IMR-90 (cell line): Measurements from ENCODE around the gene GABRB1. TPM values are rescaled to one million over a fixed set of nuclear protein-coding genes. Genes with fewer than 3 reads are reported as not detected.

Experiments
- ATAC-seq: fragments of 200-7000 bp; cut with Tn5 transposase; 2 replicates; pipeline ENCODE4 v1.9.1; 2020; ENCODE audit warnings: low read depth, mild to moderate bottlenecking, moderate library complexity
- BruUV-seq: library from RNA; stranded (reverse); fragments of 400-500 nt; replicated peaks from 2 replicates; lab custom pipeline; 2021; lab: Mats Ljungman, UMichigan
- CTCF ChIA-PET: fragments of 300-600 bp; formaldehyde crosslinking; extraction: SDS; loops from one replicate; lab custom pipeline; 2021; ENCODE audit warnings: antibody characterized with exemption; lab: Yijun Ruan, JAX
- POLR2A ChIA-PET: fragments of 300-600 bp; sonication (Branson Sonifier 250); formaldehyde crosslinking; loops from one replicate; lab custom pipeline; 2022; ENCODE audit warnings: antibody characterized with exemption; ENCODE audit not compliant: unreplicated experiment; lab: Charles Lee
- DNase-seq: peaks from one replicate; pipeline ENCODE4 v3.0.0; 2013
- H2AFZ ChIP-seq: replicated peaks from 2 replicates; pipeline ENCODE3; 2013; ENCODE audit warnings: low read length, mild to moderate bottlenecking; ENCODE audit not compliant: poor library complexity
- H2AK5ac ChIP-seq: 2 replicates; pipeline ENCODE4 v1.6.1; 2013; ENCODE audit warnings: low read depth, low read length, inconsistent platforms
- H2AK9ac ChIP-seq: replicated peaks from 2 replicates; pipeline ENCODE3; 2013; ENCODE audit warnings: mild to moderate bottlenecking, low read depth, low read length, moderate library complexity; ENCODE audit not compliant: poor library complexity
- H2BK120ac ChIP-seq: 2 replicates; pipeline ENCODE4 v1.6.1; 2013; ENCODE audit warnings: low read depth, low read length, inconsistent platforms
- H2BK15ac ChIP-seq: 3 replicates; pipeline ENCODE4 v1.6.1; 2013; ENCODE audit warnings: low read depth, low read length, inconsistent platforms
- H2BK20ac ChIP-seq: 2 replicates; pipeline ENCODE4 v1.6.1; 2013; ENCODE audit warnings: low read depth, mild to moderate bottlenecking, inconsistent platforms, low read length, moderate library complexity
- H2BK5ac ChIP-seq: 2 replicates; pipeline ENCODE4 v1.6.1; 2013; ENCODE audit warnings: mild to moderate bottlenecking, low read depth, low read length, inconsistent platforms; ENCODE audit not compliant: poor library complexity, severe bottlenecking
- H3K14ac ChIP-seq: replicated peaks from 2 replicates; pipeline ENCODE4 v1.6.1; 2013; ENCODE audit warnings: low read depth, low read length, inconsistent platforms
- H3K18ac ChIP-seq: 2 replicates; pipeline ENCODE4 v1.6.1; 2013; ENCODE audit warnings: low read depth, low read length, control low read depth
- H3K23ac ChIP-seq: 2 replicates; pipeline ENCODE4 v1.6.1; 2013; ENCODE audit warnings: low read depth, low read length, inconsistent platforms
- H3K27ac ChIP-seq: 2 replicates; pipeline ENCODE4 v1.5.1; 2013; ENCODE audit warnings: mild to moderate bottlenecking, control low read depth, low read length; ENCODE audit not compliant: insufficient read depth
- H3K27me3 ChIP-seq: 2 replicates; pipeline ENCODE4 v1.6.1; 2013; ENCODE audit warnings: low read length; ENCODE audit not compliant: control insufficient read depth, insufficient read depth
- H3K36me3 ChIP-seq: 2 replicates; pipeline ENCODE4 v1.6.1; 2013; ENCODE audit warnings: low read length, mixed read lengths; ENCODE audit not compliant: control insufficient read depth, insufficient read depth
- H3K4ac ChIP-seq: 2 replicates; pipeline ENCODE4 v1.6.1; 2013; ENCODE audit warnings: low read depth, low read length, inconsistent platforms
- H3K4me1 ChIP-seq: 2 replicates; pipeline ENCODE4 v1.6.1; 2013; ENCODE audit warnings: low read length, mixed read lengths; ENCODE audit not compliant: control insufficient read depth, insufficient read depth
- H3K4me2 ChIP-seq: 2 replicates; pipeline ENCODE4 v1.6.1; 2013; ENCODE audit warnings: low read depth, mild to moderate bottlenecking, control low read depth, low read length, moderate library complexity
- H3K4me3 ChIP-seq: 2 replicates; pipeline ENCODE4 v1.5.1; 2013; ENCODE audit warnings: low read depth, mild to moderate bottlenecking, control low read depth, low read length, moderate library complexity; ENCODE audit not compliant: insufficient read depth
- H3K56ac ChIP-seq: 2 replicates; pipeline ENCODE4 v1.6.1; 2013; ENCODE audit warnings: low read length, inconsistent platforms; ENCODE audit not compliant: insufficient read depth; ENCODE audit errors: extremely low read depth
- H3K79me1 ChIP-seq, 2 experiments: 2 replicates each; pipeline ENCODE4 v1.6.1; 2013; ENCODE audit warnings: low read length in 2 of 2, inconsistent platforms in 1 of 2, low read depth in 1 of 2
- H3K9ac ChIP-seq: 2 replicates; pipeline ENCODE4 v1.6.1; 2013; ENCODE audit warnings: low read depth, low read length, control low read depth
- H3K9me1 ChIP-seq: 2 replicates; pipeline ENCODE4 v1.6.1; 2013; ENCODE audit warnings: low read length, inconsistent platforms; ENCODE audit not compliant: insufficient read depth
- H3K9me3 ChIP-seq: 2 replicates; pipeline ENCODE4 v1.6.1; 2013; ENCODE audit warnings: low read length; ENCODE audit not compliant: control insufficient read depth, insufficient read depth
- H4K20me1 ChIP-seq: 2 replicates; pipeline ENCODE4 v1.6.1; 2013; ENCODE audit warnings: low read length, inconsistent platforms; ENCODE audit not compliant: insufficient read depth
- H4K5ac ChIP-seq: 2 replicates; pipeline ENCODE4 v1.6.1; 2013; ENCODE audit warnings: mild to moderate bottlenecking, low read depth, low read length, control low read depth
- H4K8ac ChIP-seq, 2 experiments: 2 replicates each; pipeline ENCODE4 v1.6.1; 2013; ENCODE audit warnings: low read depth in 2 of 2, low read length in 2 of 2, control low read depth in 1 of 2, inconsistent platforms in 1 of 2
- H4K91ac ChIP-seq: 2 replicates; pipeline ENCODE4 v1.6.1; 2013; ENCODE audit warnings: low read depth, low read length, inconsistent platforms; ENCODE audit not compliant: insufficient read depth
- CEBPB ChIP-seq: IDR thresholded peaks from 2 replicates; pipeline ENCODE4 v1.6.1; 2012; ENCODE audit warnings: low read depth, low read length, improper control_type of control experiment
- FOS ChIP-seq: fragments of 150-350 bp; IDR thresholded peaks from 2 replicates; pipeline ENCODE4 v1.6.1; 2016; ENCODE audit warnings: low read depth, low read length
- RAD21 ChIP-seq: IDR thresholded peaks from 2 replicates; pipeline ENCODE4 v1.6.1; 2012; ENCODE audit warnings: low read length, improper control_type of control experiment
- RFX5 ChIP-seq: IDR thresholded peaks from 2 replicates; pipeline ENCODE4 v1.8.0; 2012; ENCODE audit warnings: low read depth, mild to moderate bottlenecking, low read length, moderate library complexity
- dilution Hi-C: fragments of 300-500 bp; cut with HindIII; formaldehyde crosslinking; loops from one replicate; pipeline ENCODE4 v1.14.3; 2018; ENCODE audit warnings: low sequenced_read_pairs; ENCODE audit not compliant: unreplicated experiment
- in situ Hi-C: fragments of 300-500 bp; cut with MboI; formaldehyde crosslinking; loops from 3 replicates; pipeline ENCODE4 v1.14.3; 2019; ENCODE audit warnings: low sequenced_read_pairs, inconsistent platforms, mixed read lengths
- intact Hi-C: fragments of 100-400 bp; cut with micrococcal nuclease; formaldehyde crosslinking; loops from 2 replicates; pipeline ENCODE4 v1.10.0; 2022
- polyA plus RNA-seq, 3 experiments: library from polyadenylated mRNA; depleted of rRNA; stranded (reverse); fragments of >200 nt; gene quantifications; 2 replicates each; pipeline ENCODE4 v1.2.3, GENCODE V29; 2012; ENCODE audit warnings: low replicate concordance in 1 of 3
- total RNA-seq: library from RNA; depleted of rRNA; stranded (reverse); fragments of >200 nt; gene quantifications from 2 replicates; pipeline ENCODE4 v1.2.3, GENCODE V29; 2012

The GABRB1 gene
- total and polyA plus RNA-seq, 2 of the 4 experiments (the other 2 are of a cell fraction): 4.7 to 16.1 TPM

GRCh38 chr4:47224361-47224760 is 193.0 kb downstream of the GABRB1 start:
- no peak for TF ChIP-seq FOS
- TF ChIP-seq RFX5: no peak
- TF ChIP-seq CEBPB: no peak
- TF ChIP-seq RAD21: no peak
- no peaks in the 10 kb centered on the region for H4K20me1 ChIP-seq
- no peak overlapping the region for H3K14ac ChIP-seq
- H2AK9ac ChIP-seq: no peak overlapping the region
- H2AK5ac ChIP-seq: no peak overlapping the region
- no TSS peak for BruUV-seq
- H3K9me1 ChIP-seq: peaks cover 5% of the 10 kb centered on the region; the same call in 1 of the 2 replicates
- H3K4ac ChIP-seq: no peak overlapping the region
- H3K4me2 ChIP-seq: no peak overlapping the region
- no peak overlapping the region for H3K9ac ChIP-seq
- no peak for ATAC-seq
- H3K4me3 ChIP-seq: no peak overlapping the region
- no peaks in the 10 kb centered on the region for H3K27me3 ChIP-seq
- no peak overlapping the region for H3K27ac ChIP-seq
- no peak overlapping the region for H2BK120ac ChIP-seq
- POLR2A ChIA-PET: no interaction called here
- no peak overlapping the region for H4K91ac ChIP-seq
- in situ Hi-C loops (no loop called here), dilution Hi-C loops (no loop called here), intact Hi-C loops (no loop called here)
- no peak for DNase-seq
- H4K5ac ChIP-seq: no peak overlapping the region
- H3K23ac ChIP-seq: no peak overlapping the region
- H3K4me1 ChIP-seq: peaks cover 4% of the 10 kb centered on the region; the same call in 1 of the 2 replicates
- no peak overlapping the region for H2BK15ac ChIP-seq
- H3K79me1 ChIP-seq: 0 out of 4 replicates have a peak, but pooled peaks cover 0 to 5% of the 10 kb centered on the region in 2 experiments
- H3K36me3 ChIP-seq: no peaks in the 10 kb centered on the region
- H2AFZ ChIP-seq: no peak overlapping the region
- no peak overlapping the region for H2BK5ac ChIP-seq
- no peak overlapping the region for H3K56ac ChIP-seq
- no peak overlapping the region for H4K8ac ChIP-seq
- H3K18ac ChIP-seq: no peak overlapping the region
- CTCF ChIA-PET: no interaction called here
- H2BK20ac ChIP-seq: no peak overlapping the region
- H3K9me3 ChIP-seq: no peaks in the 10 kb centered on the region
